A549 (cell line): ENCODE results near the gene MEF2B.

Experiments used
- POLR2A ChIP-seq: IDR thresholded peaks from 2 replicates; pipeline ENCODE4 v1.6.1; 2012; ENCODE audit warnings: mild to moderate bottlenecking, low read length
- SMC3 ChIP-seq: fragments of >200 bp; sonication (Bioruptor Twin); formaldehyde crosslinking; IDR thresholded peaks from 3 replicates; pipeline ENCODE4 v1.6.1; 2018; ENCODE audit warnings: inconsistent platforms
- ZFP36 ChIP-seq: fragments of 450-650 bp; IDR thresholded peaks from 2 replicates; pipeline ENCODE4 v1.6.1; 2014; ENCODE audit warnings: borderline replicate concordance; ENCODE audit not compliant: partially characterized antibody

- TF ChIP-seq POLR2A (no peak), SMC3 (no peak), ZFP36 (no peak)
These were observed 64.0 kb downstream of the MEF2B start for GRCh38 chr19:19106056-19106551.
